D721Med (cell line): ENCODE data around the gene GAS7.

ENCODE experiments used
- DNase-seq: peaks from one replicate; pipeline ENCODE4 v3.0.0; 2011; ENCODE audit warnings: low spot score; ENCODE audit not compliant: insufficient read length
- FAIRE-seq: peaks from 2 replicates; lab custom pipeline; 2011; peaks lifted over from hg19 to GRCh38; lab: Jason Lieb, UNC
- TF ChIP-seq, protein P1 (sequence below): IDR thresholded peaks from 2 replicates; pipeline ENCODE4 v1.5.1; 2012; ENCODE audit warnings: mild to moderate bottlenecking, control low read depth; ENCODE audit not compliant: insufficient read depth; ENCODE audit errors: missing control alignments

Gene GAS7

DNA sequence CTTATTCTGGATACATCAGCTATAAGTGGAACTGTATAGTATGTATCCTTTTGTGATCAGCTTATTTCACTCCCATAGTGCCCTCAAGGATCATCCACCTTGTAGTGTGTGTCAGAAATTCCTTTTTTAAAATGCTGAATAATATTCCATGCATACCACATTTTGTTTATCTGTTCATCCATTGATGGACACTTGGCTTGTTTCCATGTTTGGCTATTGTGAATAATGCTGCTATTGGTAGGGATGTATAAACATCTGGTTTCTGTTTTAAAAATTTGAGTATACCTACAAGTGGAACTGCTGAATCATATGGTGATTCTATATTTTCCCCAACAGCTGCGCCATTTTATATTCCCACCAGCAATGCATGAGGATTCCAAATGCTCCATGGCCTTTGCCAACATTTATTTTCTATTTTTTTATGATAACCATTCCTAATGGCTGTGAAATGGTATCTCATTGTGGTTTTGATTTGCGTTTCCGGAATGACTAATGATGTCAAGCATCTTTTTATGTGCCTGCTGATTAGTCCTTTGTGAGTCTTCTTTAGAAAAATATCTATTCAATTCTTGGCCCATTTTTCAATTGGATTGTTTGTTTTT lies 304.9 kb downstream of the GAS7 start:
- DNase-seq (no peak), FAIRE-seq (no peak)
- TF ChIP-seq, protein P1, sequence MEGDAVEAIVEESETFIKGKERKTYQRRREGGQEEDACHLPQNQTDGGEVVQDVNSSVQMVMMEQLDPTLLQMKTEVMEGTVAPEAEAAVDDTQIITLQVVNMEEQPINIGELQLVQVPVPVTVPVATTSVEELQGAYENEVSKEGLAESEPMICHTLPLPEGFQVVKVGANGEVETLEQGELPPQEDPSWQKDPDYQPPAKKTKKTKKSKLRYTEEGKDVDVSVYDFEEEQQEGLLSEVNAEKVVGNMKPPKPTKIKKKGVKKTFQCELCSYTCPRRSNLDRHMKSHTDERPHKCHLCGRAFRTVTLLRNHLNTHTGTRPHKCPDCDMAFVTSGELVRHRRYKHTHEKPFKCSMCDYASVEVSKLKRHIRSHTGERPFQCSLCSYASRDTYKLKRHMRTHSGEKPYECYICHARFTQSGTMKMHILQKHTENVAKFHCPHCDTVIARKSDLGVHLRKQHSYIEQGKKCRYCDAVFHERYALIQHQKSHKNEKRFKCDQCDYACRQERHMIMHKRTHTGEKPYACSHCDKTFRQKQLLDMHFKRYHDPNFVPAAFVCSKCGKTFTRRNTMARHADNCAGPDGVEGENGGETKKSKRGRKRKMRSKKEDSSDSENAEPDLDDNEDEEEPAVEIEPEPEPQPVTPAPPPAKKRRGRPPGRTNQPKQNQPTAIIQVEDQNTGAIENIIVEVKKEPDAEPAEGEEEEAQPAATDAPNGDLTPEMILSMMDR, result no peak

DNA sequence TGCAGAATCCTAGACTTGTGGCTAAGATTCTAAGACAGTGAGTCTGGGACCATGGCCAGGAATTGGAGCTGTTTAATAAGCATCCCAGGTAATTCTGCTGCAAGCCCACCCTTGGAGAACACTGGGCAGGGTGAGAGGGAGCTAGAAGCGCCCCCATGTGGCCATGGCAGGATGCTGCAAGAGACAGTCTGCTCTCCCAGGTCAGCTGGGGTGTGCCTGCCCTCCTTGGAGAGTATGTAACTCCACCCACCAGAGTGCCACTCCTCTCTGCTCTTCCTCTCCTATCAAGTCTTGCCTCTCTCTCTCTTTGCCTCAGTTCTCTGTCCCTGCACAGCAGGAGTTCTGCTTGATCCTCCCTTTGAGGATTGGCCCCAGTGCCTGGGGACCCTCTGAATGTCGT lies 308.3 kb downstream of the GAS7 start:
- FAIRE-seq (no peak), DNase-seq (no peak)
- TF ChIP-seq, protein P1, result peak; percentile 28

DNA sequence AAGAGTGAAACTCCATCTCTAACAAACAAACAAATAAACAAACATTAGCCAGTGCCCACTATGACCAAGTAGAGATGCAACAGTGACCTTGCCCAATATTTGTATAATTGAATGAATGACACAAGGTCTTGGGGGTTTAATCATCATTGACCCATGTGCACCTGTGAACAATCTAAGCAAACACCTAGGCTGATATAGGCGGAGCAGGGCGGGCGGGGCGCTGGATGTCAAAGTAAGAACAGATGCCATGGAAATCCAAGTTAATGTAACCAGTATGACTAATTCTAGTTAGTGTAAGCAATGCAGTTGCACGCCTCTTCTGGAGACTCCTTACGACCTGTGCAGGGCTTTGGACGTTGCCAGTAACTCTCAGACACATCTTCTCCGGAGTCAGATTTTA lies 310.9 kb downstream of the GAS7 start:
- TF ChIP-seq, protein P1, result no peak
- DNase-seq, result no peak
- no peak for FAIRE-seq

DNA sequence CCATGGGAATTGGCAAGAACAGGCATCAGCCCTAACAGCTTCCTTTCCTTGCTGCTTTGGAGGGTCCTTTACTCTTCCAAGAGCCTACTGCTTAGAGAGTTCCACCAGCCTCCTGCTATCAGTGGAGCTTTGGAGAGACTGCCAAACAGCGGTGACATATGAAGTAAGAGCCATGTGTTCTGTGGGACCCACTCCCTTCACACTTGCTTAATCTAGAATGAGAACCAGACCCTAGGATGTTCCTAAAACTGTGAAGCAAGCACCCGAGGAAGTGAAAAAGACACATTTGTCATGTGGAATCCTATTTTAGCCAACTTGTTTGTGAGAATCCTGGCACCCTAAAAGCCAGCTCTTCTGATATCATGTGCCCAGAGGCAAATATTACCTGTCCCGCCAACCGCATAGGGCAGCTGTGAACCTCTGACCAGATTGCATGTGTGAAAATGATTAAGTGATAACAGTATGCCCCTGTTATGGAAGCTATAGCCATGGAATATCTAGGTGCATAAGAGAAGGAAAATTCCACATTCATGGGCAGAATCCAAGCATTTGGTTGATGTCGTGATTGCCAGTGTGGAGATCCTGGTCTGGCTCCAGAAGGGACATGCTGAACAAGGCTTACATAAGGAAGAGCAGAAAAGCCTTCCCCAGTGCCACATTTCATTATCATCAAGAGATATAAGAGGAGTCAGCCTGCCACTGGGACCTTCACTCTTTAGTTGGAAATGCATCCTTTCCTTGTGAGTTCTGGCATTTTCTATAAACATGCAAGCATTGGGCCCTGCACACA lies 312.1 kb downstream of the GAS7 start:
- TF ChIP-seq, protein P1, result no peak
- DNase-seq (no peak), FAIRE-seq (no peak)

DNA sequence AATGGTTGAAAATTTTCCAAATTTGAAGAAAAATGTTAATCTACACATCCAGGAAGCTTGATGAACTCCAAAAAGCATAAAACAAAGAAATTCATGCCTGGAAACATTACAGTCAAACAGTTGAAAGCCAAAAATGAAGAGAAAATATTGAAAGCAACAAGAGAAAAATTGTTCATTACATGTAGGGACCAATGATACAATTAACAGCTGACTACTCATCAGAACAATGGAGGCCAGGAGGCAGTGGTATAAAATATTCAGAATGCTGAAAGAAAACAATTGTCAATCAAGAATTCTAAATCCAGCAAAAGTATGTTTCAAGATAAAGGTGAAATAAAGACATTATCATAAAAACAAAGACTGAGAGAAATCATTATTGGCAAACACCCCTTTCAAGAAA lies 315.0 kb downstream of the GAS7 start:
- no peak for FAIRE-seq
- TF ChIP-seq, protein P1, result no peak
- DNase-seq, result no peak

DNA sequence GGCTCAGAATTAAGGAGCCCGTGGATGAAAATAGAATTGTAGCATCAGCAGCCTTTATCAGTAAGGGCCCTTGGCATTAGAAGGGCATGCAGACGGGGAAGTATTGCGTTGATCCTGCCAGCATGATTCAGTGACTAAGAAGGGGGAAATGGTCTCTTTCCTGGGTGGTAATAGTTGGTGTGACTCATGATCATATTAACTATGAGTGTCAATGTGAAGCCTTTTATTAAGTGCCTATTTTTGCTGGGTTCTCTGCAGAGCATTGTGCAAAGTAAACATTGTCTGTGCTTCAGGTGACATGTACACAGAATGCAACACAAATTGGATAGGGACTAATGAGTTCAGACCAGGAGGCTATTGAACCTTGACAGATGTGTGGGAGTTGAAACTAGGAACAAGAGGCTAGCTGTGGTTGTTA lies 317.8 kb downstream of the GAS7 start:
- FAIRE-seq (no peak), DNase-seq (no peak)
- TF ChIP-seq, protein P1, result no peak
